ENCODE measurements around the gene GRK5.

The GRK5 gene

DNA sequence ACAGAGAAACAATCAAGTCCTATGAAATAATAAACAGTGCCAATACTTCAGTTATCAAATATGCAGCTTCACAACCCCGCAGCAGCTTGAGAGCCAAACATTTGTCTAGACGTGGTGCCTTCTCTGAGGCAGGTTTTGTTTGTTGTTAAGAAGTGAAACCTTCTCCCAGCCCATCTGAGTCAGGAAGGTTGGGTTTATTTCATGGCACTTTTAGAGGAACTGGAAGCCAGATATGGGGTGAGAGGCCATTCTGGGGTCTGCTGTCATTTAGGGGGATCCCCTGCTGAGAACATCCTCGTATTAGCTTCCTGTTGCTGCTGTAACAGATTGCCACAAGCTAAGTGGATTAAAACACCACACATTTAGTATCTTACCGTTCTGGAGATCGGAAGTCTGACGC is 113.6 kb downstream of the GRK5 start:
- DNase-seq: no peak

DNA sequence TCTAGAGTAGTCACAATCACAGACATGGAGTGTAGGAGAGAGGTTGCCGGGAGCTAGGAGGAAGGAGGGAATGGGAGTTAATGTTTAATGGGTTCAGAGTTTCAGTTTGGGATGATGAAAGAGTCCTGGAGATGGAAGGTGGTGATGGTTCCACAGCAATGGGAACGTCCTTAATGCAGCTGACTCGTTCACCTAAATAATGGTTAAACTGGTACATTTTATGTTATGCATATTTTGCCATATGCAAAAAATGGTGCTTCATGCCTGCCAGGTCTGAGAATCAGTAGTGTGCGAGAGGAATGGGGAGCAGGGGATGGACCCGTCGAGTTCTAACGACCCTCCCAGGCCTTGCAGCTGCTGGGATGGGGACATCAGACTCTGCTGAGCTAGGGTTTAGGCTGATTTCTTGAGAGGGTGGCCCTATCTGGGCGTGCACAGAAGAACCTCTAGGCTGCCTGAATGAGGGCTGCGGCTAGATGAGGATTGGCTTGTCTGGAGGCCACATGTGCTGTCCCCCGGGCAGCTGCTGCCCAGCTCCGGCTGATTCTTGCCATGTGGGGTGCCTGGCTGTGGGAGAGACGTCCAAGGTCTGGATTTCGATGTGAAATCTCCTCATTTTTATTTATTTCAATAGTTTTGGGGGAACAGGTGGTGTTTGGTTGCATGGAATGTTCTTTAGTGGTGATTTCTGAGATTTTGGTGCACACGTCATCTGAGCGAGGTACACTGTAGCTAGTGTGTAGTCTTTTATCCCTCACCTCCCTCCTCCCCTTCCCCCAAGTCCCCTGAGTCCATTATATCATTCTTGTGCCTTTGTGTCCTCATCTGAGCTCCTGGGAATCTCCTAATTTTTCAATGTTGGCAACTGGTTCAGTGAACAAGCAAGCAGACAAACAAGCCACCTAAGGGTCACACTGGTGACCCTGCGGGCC is 116.0 kb downstream of the GRK5 start:
- no peak for DNase-seq

DNA sequence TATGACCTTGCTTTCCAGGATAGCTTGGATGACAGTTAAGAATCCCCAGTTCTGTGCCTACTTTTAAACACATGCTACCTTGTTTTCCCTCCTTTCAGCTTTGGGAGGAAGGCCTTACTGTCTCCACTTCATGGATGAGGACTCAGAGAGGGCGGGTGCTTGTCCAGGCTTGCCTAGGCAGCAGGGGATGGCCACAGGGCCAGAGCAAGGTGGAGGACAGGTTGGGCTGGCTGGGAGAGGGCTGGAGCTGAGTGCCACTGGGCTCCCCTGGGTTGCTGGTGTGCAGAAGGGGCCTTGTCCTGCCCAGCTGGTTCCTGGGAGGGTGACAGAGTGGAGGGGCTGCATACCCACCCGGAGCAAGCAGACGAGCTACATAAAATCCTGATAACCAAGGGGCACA is 117.8 kb downstream of the GRK5 start:
- no peak for DNase-seq

DNA sequence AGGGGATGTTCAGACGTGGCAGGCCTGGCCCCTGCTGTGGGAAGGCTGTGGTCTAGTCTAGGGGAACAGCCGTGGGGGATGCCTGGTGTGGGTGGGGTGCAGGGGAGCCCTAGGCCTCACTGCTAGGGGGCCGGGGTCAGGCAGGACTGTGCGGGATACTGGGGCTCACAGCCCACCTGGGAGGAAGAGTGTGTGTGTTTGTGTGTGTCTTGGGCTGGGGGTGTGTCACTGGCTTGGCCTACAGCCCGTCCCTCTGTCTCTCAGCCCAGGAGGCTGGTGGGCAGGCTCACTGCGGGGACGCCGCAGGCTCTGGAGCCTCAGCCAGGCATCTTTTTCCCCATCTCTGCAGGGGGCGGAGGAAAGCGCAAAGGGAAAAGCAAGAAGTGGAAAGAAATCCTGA is 118.8 kb downstream of the GRK5 start:
- DNase-seq: no peak

DNA sequence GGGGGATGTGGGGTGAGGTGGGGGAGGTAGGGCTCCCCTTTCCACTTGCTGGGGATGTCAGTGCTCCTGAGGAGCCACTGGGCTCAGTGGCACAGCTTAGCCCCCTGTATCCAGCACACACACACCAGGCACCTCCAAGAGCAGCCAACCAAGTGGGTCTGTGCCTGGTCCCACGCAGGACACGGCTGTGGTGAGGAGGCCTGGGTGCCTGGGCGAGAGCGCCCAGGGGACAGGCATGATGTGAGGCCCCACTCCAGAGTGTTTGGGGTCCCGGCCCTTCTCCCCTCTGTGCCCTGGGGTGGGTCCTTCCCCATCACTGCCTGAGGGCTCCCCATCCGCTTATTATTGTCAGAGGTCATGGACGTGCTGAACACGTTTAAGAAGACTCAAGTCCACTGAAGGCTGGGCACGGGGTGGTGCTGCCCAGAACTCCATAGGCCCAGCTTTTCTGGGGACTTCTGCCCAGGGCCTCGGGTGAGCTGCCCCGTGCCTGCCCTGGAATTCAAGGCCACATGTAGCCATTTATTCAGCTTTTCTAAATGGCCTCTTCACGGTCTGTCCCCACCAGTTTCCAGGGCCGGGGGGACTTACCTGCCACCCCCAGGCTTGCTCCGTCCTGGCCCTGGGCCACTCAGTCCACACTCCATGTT is 119.8 kb downstream of the GRK5 start:
- DNase-seq: no peak

DNA sequence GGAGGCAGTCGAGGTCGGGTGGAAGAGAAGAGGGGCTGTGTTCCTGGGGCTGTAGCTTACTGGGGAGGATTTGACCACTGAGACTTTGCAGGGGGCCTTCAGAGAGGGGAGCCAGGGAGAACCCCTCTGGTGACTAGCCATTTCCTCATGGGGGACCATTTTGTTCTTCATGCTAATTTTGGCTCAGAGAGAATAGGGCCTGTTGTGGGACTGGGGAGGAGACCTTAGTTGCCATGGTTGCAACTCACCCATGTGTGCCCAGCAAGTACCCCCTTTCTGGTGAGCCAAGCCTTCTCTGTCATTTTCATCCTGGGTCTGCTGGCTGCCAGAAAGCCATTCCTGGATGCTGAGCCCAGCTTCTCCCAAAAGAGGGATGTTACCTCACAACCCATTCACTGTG is 120.9 kb downstream of the GRK5 start:
- no peak for DNase-seq

DNA sequence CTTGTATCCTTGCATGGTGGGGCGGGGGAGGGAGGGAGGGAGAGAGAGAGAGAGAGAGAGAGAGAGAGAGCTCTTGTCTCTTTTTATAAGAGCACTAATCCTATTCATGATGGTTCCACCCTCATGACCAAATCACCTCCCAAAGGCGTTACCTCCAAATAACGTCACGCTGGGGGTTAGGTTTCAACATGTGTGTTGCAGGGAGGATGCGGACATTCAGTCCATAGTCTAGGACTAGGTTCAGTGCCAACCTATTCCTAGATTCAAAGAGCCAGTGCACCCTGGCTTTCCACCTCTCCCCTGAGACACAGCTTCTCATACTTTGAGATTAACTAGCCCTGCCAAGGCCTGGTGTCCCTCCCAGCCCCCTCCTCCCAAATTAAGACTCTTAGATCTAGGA is 123.0 kb downstream of the GRK5 start:
- DNase-seq: no peak

DNA sequence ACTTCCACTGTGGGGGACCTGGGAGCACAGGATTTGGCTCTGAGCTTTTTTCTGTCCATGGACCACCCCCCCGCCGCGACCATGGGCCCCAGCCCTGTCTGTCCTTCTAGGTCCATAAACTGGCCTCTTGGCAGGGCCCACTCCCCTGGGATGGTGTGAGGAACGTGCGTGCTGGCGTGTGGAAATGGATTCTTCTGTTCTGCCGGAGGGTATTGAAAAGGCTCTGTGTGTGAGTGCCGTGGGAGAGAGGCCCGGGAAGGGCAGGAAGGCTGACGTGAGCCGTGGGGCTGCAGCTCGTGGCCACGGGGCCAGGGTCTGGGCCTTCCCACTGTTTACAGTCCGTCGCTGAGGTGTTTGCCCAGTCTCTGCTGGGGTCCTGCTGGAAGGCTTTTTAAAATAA is 123.7 kb downstream of the GRK5 start:
- no peak for DNase-seq

DNA sequence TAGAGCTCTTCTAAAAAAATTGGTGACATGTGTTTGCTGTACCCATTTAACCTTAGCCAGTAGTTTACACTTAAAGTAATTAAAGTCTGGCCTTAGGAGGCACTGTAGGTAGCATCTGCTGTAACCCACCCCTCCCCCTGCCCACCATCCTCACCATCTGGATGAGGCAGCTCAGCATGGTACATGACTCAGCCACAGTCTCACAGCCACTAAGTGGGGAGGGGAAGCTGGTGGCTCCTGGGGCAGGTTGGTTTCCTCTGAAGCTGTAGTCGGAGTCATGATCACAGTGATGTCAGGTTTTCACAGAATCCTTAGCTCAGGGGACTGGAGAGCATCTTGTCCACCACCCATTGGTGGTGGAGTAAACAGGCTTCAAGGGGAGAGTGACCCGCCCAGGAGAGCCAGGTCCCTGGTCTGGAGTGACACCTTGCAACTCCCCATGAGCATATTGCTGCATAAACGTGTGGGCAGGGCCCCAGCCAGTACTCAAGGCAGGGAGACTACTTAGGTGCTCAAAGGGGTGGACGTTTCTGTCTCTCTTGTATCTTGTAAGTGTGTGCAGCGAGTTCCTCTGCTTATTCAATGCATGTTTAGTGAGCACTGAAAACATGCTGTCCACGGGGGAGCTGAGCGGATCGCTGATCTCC is 125.9 kb downstream of the GRK5 start:
- peak; percentile 72 for DNase-seq

DNA sequence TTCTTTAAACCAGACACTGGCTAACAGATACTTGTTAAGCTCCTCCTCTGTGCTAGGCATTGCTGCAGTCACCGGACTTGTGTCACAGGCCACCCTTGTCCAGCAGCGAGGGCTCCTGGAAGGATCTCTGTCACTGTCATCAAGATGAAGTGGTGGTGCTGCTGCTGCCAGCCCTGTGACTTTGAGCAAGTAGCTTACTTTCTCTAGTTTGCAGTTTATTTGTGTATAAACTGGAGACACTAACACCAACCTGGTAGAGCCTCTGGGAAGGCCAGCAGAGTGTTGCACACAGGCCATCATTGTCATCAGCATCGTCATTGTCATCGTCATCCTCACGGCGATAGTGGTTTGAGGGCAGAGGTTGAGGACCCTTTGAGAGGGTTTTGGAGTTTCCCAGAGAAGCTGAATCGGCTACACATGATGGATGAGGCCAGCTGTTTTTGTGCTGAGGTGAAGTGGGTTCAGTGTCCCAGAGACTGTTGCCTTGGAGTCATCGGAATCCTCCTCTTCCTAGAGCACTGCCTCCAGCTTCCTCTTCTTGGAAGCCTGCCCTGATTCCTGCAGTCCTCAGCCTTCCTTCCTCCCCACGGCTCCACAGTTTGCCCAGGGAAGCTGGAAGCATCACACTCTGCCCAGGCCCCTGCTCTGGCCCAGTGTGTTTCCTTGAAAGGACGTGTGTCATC is 128.4 kb downstream of the GRK5 start:
- DNase-seq: no peak

DNA sequence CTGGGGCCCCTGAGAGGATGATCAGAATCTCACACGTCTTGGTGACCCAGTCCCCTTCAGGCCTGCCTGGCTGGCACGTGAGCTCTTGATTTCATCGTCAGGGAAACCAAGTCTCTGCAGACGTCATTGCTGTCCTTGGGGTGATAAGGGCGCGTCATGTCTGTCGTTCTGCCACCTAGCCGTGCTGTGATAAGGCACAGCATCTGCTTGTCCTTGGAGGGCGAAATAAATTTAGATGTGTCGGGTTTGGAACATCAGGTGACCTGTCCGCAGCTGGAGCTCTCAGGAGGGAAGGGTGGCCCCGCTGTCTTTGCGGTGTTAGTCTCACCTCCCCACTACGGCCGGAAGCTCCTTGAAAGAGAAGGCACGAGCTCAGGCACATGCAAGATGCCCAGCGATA is 129.2 kb downstream of the GRK5 start:
- no peak for DNase-seq

DNA sequence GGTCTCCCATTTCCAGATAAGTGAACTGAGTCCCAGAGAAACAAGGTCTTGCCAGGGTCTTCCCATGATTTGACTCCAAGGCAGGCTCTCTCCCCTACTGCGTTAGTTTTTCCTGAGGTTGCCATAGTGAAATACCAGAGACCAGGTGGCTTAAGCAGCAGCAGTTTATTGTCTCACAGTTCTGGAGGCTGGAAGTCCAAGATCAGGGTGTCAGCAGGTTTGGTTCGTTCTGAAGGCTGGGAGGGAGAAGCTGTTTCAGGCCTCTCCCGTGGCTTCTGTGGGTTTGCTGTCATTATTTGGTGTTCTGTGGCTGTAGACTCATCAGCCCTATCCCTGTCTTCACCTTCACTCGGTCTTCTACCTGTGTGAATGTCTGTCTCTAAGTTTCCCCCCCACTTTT is 129.9 kb downstream of the GRK5 start:
- no peak for DNase-seq

DNA sequence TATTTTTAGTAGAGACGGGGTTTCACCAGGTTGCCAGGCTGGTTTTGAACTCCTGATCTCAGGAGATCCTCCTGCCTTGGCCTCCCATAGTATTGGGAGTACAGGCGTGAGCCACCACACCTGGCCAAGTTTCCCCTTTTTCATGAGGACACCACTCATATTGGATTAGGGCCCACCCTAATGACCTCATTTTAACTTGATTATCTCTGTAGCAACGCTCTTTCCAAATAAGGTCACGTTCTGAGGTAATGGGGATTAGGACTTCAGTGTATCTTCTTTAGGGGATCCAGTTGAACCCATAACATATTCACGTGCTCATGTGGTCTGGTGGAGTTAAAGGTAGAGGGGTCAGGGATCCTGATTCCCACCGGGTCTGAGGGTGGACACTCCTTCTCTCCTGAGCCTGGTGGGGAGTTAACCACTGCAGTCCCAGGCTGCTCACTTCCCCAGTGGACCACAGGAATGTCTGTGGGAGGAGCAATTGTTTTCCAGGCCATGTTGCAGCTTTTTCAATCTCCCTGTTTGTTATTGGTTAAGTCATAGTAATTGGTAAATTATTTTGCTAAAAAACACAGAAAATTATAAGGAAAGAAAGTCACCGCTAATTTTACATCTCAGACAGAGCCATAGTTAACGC is 130.5 kb downstream of the GRK5 start:
- DNase-seq: no peak

DNA sequence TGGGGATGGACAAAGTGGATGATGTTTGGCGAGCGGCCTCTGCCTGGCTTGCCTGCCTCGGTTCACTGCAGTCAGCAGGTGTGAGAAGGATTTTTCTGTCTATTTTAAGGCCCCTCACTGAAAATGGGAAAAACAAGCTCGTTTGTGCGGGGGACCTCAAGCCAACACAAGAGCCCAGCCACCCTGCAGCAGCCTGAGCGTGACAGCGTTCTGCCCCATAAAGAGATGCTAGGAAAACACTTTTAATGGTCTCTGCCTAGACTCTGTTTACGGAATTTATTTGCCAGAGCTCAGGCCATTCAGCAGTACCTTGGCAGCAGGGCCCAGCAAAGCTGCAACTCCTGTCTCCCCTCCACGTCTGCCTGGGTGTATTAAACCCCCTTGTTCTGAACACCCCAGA is 131.7 kb downstream of the GRK5 start:
- DNase-seq: no peak

DNA sequence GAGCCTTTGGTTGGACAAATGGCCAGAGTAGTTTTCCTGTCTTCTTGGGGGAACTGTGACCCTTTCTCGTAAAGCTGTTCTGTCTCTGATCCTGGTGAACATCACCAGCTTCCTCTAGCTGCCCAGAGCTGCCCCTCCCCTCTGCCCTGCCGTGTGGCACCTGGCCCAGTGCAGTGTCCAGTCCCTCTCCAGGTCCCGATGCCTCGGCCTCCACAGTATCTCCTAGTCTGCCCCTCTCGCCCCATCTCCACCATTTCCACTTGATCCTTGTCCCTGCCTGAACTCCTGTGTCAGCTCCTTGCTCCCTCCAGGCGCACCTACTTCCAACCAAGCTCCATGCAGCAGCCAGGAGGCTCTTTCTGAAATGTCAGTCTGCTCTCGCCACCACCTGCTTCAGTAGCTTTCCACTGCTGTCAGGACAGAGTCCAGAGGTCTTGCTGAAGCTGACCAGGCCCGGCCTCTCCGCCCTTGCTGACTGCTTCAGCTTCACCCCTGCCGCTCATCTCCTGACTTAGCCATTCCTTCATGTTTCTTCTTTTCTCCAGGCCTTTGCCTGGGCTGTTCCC is 133.6 kb downstream of the GRK5 start:
- no peak for DNase-seq

DNA sequence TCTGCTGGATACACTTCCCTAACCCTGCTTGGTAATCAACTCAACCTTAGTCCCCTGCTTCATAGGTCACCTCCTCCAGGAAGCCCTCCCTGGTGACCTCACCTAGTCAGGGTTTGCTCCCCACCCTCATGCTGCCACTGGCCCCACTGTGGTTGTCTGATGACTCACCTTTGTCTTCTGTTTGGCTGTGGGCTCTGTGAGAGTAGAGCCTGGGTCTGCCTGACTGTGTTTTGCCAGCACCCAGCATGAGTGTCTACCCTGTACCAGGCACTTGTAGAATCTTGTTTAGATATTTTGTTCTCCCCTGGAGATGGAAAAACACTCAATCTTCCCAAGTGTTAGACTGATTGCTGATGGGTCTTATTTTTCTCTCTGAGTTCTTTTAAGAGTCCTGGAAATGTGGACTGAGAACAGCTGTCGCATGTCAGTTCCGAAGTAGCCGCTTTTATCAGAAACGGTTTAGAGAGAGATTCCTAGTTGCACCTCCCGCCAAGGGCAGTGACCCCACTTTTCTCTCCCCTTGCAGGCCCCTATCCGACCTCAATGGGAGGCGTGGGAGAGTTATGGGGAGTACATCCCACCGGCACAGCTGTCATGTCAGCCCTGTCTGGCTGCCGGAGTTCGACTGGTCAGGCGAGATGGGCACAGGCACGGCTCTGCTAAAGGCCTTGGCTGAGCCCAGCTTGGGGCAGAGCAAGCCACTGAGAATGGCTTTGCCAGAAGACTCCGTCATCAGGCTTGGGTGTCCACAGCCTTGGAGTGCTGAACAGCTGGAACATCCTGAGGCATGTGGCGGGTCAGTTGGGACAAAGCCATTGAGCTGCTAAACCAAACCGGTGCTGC is 134.3 kb downstream of the GRK5 start:
- peak; percentile 67 for DNase-seq

DNA sequence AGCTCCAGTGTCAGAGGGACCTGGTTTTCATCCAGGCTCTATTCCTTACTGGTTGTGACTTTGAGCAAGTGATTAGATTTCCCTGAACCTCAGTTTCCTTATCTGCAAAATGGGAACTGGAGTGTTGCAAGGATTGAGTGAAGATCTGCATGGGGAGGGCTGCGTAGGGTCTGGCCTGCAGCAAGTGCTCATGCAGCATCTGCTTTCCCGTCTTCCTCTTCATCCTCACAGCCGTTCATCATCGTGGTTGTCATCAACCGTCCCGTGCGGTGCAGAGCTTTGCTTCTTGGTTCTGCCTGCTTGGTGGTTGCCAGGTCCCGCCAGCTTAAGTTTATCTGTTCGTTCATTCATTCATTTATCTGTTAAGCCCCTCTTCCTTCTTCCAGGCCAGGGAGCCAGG is 135.0 kb downstream of the GRK5 start:
- DNase-seq: no peak

DNA sequence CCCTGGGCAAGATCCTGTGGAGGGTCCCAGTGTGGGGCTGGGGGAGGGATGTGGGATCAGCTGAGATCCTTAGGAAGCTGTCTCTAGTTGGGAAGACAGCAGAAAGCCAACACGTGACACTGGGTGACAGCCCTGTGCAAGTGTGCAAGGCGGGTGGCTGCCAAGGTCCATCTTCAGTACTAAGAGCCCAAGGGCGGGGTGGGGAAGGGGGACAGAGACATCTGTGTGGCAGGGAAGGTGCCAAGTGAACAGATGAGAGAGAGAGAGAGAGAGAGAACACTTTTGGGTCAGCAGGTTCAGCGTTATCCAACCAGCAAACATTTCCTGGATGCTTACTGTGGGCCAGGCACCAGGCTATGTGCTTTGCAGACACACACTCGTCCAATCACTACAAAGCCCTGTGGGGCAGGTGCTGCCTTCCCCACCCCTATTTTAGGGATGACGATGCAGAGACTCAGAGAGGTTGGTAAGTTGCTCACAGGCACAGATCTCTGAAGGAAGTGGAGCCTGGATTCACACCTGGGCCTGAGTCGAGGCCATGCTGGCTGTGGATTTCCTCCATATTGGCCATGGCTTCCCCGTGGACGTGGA is 135.7 kb downstream of the GRK5 start:
- no peak for DNase-seq

DNA sequence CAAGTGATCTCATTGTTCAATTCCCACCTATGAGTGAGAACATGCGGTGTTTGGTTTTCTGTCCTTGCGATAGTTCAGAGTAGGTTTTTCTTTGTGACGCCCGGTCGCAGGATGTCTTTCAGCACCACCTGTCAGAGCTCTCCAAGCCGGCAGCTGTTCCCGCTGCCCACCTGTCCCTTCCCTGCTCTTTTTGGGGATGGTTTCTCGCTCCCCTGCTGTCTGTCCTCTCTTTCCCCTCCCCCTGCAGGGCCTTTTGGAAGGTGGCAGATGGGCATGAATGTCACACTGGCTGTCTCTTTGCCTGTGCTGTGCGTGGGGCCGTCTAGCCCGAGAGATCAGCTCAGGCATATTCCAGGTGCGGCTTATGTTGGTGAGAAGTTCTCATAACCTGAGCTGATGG is 137.0 kb downstream of the GRK5 start:
- no peak for DNase-seq

DNA sequence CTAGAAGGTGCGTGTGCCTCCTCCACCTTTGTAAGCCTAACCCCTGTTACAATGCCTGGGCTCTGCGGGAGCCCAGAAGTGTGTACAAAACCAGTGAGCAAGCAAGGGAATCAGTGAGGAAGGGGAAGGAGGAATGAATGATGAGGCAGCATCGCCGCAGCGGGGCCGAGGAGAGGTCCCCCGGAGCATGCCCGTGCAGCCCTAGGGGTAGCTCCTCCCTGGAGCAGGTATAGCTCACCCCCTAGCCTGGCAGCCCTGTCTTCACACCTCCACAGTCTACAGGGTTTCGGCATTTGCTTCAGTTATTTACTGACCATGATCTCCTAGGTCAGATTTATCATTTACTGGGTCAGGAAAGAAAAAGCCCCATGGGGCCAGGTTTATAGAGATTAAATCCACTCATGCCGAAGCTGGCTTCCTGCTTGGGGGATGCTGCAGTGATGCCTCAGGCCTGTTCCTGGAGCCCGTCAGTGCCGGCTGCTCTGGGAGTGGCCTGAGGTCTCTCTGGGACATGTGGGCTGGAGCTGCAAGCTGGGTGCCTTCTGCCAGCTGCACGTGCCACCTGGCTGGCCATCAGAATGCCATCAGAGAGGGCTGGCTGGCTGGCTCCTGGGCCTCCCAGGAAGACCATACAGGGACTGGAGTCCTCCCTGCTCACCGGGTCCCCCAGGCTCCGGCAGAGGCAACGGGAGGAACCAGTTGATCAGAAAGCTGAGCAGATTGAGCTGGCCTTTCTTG is 138.9 kb downstream of the GRK5 start:
- no peak for DNase-seq
